GM18517 (cell line): Measurements from ENCODE around the gene GRIK1.

ENCODE experiments used
- ATAC-seq: cut with Tn5 transposase; IDR thresholded peaks from one replicate; pipeline ENCODE4 v1.9.1; 2021; ENCODE audit warnings: mild to moderate bottlenecking, moderate library complexity; ENCODE audit not compliant: unreplicated experiment

The GRIK1 gene

GRCh38 chr21:29725025-29725736, 214.6 kb downstream of the GRIK1 start:
- no peak for ATAC-seq

GRCh38 chr21:29721964-29722363, 217.8 kb downstream of the GRIK1 start:
- ATAC-seq = no peak

- ATAC-seq = no peak
Observed at GRCh38 chr21:29721221-29721620, 218.6 kb downstream of the GRIK1 start.

GRCh38 chr21:29719521-29719920, 220.3 kb downstream of the GRIK1 start:
- ATAC-seq = no peak

GRCh38 chr21:29718081-29718815, 221.5 kb downstream of the GRIK1 start:
- ATAC-seq = no peak

- ATAC-seq = no peak
Observed at GRCh38 chr21:29717659-29718058, 222.1 kb downstream of the GRIK1 start.

- no peak for ATAC-seq
Observed at GRCh38 chr21:29716753-29717152, 223.0 kb downstream of the GRIK1 start.

GRCh38 chr21:29715089-29715488, 224.7 kb downstream of the GRIK1 start:
- ATAC-seq = no peak

- no peak for ATAC-seq
Observed at GRCh38 chr21:29712818-29713217, 227.0 kb downstream of the GRIK1 start.

- ATAC-seq = no peak
Observed at GRCh38 chr21:29711236-29711635, 228.6 kb downstream of the GRIK1 start.

- no peak for ATAC-seq
Observed at GRCh38 chr21:29710498-29710897, 229.3 kb downstream of the GRIK1 start.

- ATAC-seq = no peak
Observed at GRCh38 chr21:29708401-29708800, 231.4 kb downstream of the GRIK1 start.

- no peak for ATAC-seq
Observed at GRCh38 chr21:29704719-29705118, 235.1 kb downstream of the GRIK1 start.

- no peak for ATAC-seq
Observed at GRCh38 chr21:29701676-29702075, 238.1 kb downstream of the GRIK1 start.

- ATAC-seq = no peak
Observed at GRCh38 chr21:29697555-29698193, 242.1 kb downstream of the GRIK1 start.

GRCh38 chr21:29696937-29697336, 242.9 kb downstream of the GRIK1 start:
- ATAC-seq = no peak

- ATAC-seq = no peak
Observed at GRCh38 chr21:29691616-29692491, 247.9 kb downstream of the GRIK1 start.

GRCh38 chr21:29689753-29690152, 250.0 kb downstream of the GRIK1 start:
- ATAC-seq = no peak

GRCh38 chr21:29684106-29684505, 255.7 kb downstream of the GRIK1 start:
- no peak for ATAC-seq

- ATAC-seq = no peak
Observed at GRCh38 chr21:29682800-29683199, 257.0 kb downstream of the GRIK1 start.

- ATAC-seq = no peak
Observed at GRCh38 chr21:29680273-29680672, 259.5 kb downstream of the GRIK1 start.
